ENCODE data around the gene EME2.

- TF ChIP-seq CTCF (conservative IDR thresholded peaks at IDR 0.05 in 1 of 2, IDR thresholded peaks at IDR 0.05 in 1 of 2; ENCODE audit: extremely low read depth in 1 of 2, insufficient read depth in 1 of 2, low read depth in 1 of 2, low read length in 2 of 2) (no peak), EZH2 (IDR thresholded peaks at IDR 0.05; ENCODE audit: borderline replicate concordance, low read length) (no peak)
Measured at GRCh38 chr16:1746693-1747195, 25.9 kb upstream of the EME2 start.
